Adrenal gland (tissue), 5 donors: ENCODE results near the gene C12orf54.
"Not testable (repeated sequence)": the region's sequence is repeated elsewhere in the genome, so short reads cannot be mapped to it uniquely, and the experiment has no call there.

Experiments used
- POLR2A ChIP-seq, 2 donors: fragments of 450-650 bp; IDR thresholded peaks; one replicate each; pipeline ENCODE4 v1.6.1; 2017; ENCODE audit warnings: antibody characterized with exemption in 2 of 2, mild to moderate bottlenecking in 2 of 2, moderate library complexity in 1 of 2
- TF ChIP-seq, protein P1 (sequence below), 6 experiments: fragments of 450-650 bp in 4 of 6; fragments of 200-600 bp in 2 of 6; sonication (generic) in 1 of 6; IDR thresholded peaks; 1 replicate in 5 of 6; 2 replicates in 1 of 6; pipeline versions ENCODE4 v1.5.1 to v1.8.0; 2016 to 2021; ENCODE audit warnings: antibody characterized with exemption in 6 of 6, mild to moderate bottlenecking in 2 of 6, moderate library complexity in 1 of 6
- donor health status: DM: no; HTN: no; CAD: no.

GRCh38 chr12:48452961-48453360 lies 29.3 kb upstream of the C12orf54 start:
- TF ChIP-seq POLR2A (IDR thresholded peaks at IDR 0.05): not testable (repeated sequence)
- TF ChIP-seq, protein P1, sequence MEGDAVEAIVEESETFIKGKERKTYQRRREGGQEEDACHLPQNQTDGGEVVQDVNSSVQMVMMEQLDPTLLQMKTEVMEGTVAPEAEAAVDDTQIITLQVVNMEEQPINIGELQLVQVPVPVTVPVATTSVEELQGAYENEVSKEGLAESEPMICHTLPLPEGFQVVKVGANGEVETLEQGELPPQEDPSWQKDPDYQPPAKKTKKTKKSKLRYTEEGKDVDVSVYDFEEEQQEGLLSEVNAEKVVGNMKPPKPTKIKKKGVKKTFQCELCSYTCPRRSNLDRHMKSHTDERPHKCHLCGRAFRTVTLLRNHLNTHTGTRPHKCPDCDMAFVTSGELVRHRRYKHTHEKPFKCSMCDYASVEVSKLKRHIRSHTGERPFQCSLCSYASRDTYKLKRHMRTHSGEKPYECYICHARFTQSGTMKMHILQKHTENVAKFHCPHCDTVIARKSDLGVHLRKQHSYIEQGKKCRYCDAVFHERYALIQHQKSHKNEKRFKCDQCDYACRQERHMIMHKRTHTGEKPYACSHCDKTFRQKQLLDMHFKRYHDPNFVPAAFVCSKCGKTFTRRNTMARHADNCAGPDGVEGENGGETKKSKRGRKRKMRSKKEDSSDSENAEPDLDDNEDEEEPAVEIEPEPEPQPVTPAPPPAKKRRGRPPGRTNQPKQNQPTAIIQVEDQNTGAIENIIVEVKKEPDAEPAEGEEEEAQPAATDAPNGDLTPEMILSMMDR (IDR thresholded peaks at IDR 0.05): not testable (repeated sequence)
